Upper lobe of left lung (tissue), 6 donors: Measurements from ENCODE around the gene CTAG1B. TPM values are rescaled to one million over a fixed set of nuclear protein-coding genes. Genes with fewer than 3 reads are reported as not detected.

Source experiments
- ATAC-seq, 2 donors: fragments of 200-7000 bp; cut with Tn5 transposase; one replicate each; pipeline ENCODE4 v1.9.1; 2022; ENCODE audit warnings: mild to moderate bottlenecking in 2 of 2, moderate library complexity in 2 of 2; ENCODE audit not compliant: low FRiP score in 2 of 2
- DNase-seq, 2 donors: peaks; one replicate each; pipeline ENCODE4 v3.0.0-alpha.2; 2019 to 2020
- H3K27ac ChIP-seq, 4 donors: fragments of 200-600 bp; sonication (generic); one replicate each; pipeline ENCODE4 v1.5.1; 2016 to 2019
- H3K27me3 ChIP-seq, 4 donors: fragments of 200-600 bp; sonication (generic); one replicate each; pipeline ENCODE4 v1.5.1; 2017 to 2019
- H3K36me3 ChIP-seq, 4 donors: fragments of 200-600 bp; sonication (generic); one replicate each; pipeline ENCODE4 v1.5.1; 2016 to 2019
- H3K4me1 ChIP-seq, 4 donors: fragments of 200-600 bp; sonication (generic); one replicate each; pipeline ENCODE4 v1.5.1; 2018 to 2019
- H3K4me3 ChIP-seq, 4 donors: fragments of 200-600 bp; sonication (generic); one replicate each; pipeline ENCODE4 v1.5.1; 2017 to 2019; ENCODE audit warnings: mild to moderate bottlenecking in 2 of 4, moderate library complexity in 1 of 4
- H3K9me3 ChIP-seq, 4 donors: fragments of 200-600 bp; sonication (generic); one replicate each; pipeline ENCODE4 v1.5.1; 2018 to 2019
- CTCF ChIP-seq, 6 experiments: fragments of 450-650 bp in 4 of 6; fragments of 200-600 bp in 2 of 6; sonication (generic) in 2 of 6; IDR thresholded peaks; one replicate each; pipeline ENCODE4 v1.5.1; 2016 to 2019; ENCODE audit warnings: antibody characterized with exemption in 6 of 6
- EP300 ChIP-seq, 4 donors: sonication (generic); formaldehyde crosslinking; IDR thresholded peaks; one replicate each; pipeline ENCODE4 v1.5.1; 2017; ENCODE audit warnings: antibody characterized with exemption in 4 of 4, control low read depth in 2 of 4
- POLR2A ChIP-seq, 4 donors: fragments of 450-650 bp; IDR thresholded peaks; one replicate each; pipeline ENCODE4 v1.5.1; 2016 to 2017; ENCODE audit warnings: antibody characterized with exemption in 4 of 4, mild to moderate bottlenecking in 2 of 4
- POLR2AphosphoS5 ChIP-seq, 2 donors: sonication (generic); formaldehyde crosslinking; IDR thresholded peaks; one replicate each; pipeline ENCODE4 v1.5.1; 2017; ENCODE audit warnings: antibody characterized with exemption in 2 of 2
- WGBS, 2 donors: methylation state at CpG; one replicate each; pipeline ENCODE4 v1.1.5; 2017 to 2018; 5-methylcytosine and 5-hydroxymethylcytosine counted together
- total RNA-seq, 6 donors: library from RNA; depleted of rRNA in 4 of 6; stranded (reverse); fragments of >200 nt in 4 of 6; gene quantifications; one replicate each; pipeline versions ENCODE4 v1.1.0 to v1.2.1, GENCODE V29; 2016 to 2021
- donor health status: DM: no; HTN: no; CAD: no; lungs with moderate emphysema.
- donor health status: DM: no; HTN: yes; CAD: no; lungs with severe emphysema.

CTAG1B gene
- total RNA-seq, 6 donors from 2014 or later, result not detected

- DNase-seq, result no peak
- Histone ChIP-seq H3K4me3 (no peak overlapping the region), H3K9me3 (no peaks in the 10 kb centered on the region), H3K27me3 (no peaks in the 10 kb centered on the region), H3K36me3 (no peaks in the 10 kb centered on the region), H3K27ac (no peak overlapping the region), H3K4me1 (no peaks in the 10 kb centered on the region)
- WGBS, 2 donors, result 87 to 93% methylated on average over 15 to 18 of the region's 18 CpGs
- no peak for ATAC-seq
- no peak for TF ChIP-seq CTCF (IDR thresholded peaks at IDR 0.05)
- no peak for TF ChIP-seq POLR2AphosphoS5 (IDR thresholded peaks at IDR 0.05)
- TF ChIP-seq EP300 (IDR thresholded peaks at IDR 0.05), result no peak
- no peak for TF ChIP-seq POLR2A (IDR thresholded peaks at IDR 0.05)
These were observed 16.2 kb downstream of the CTAG1B start for GRCh38 chrX:154602766-154603437.

- Histone ChIP-seq H3K27ac (no peak overlapping the region), H3K9me3 (no peaks in the 10 kb centered on the region), H3K4me3 (no peak overlapping the region), H3K4me1 (no peaks in the 10 kb centered on the region), H3K27me3 (no peaks in the 10 kb centered on the region), H3K36me3 (no peaks in the 10 kb centered on the region)
- ATAC-seq, result no peak
- peak in 1 of 2 donors; percentile 18 for DNase-seq
- WGBS, 2 donors, result 81 to 87% methylated on average over 4 to 13 of the region's 13 CpGs
- no peak for TF ChIP-seq POLR2AphosphoS5 (IDR thresholded peaks at IDR 0.05)
- TF ChIP-seq EP300 (IDR thresholded peaks at IDR 0.05), result no peak
- no peak for TF ChIP-seq CTCF (IDR thresholded peaks at IDR 0.05)
- no peak for TF ChIP-seq POLR2A (IDR thresholded peaks at IDR 0.05)
These were observed 16.9 kb downstream of the CTAG1B start for GRCh38 chrX:154602226-154602625.

GRCh38 chrX:154600759-154601374 is 18.2 kb downstream of the CTAG1B start:
- WGBS, 2 donors, result 82 to 91% methylated on average over 7 to 15 of the region's 15 CpGs
- Histone ChIP-seq H3K36me3 (no peaks in the 10 kb centered on the region), H3K27me3 (no peaks in the 10 kb centered on the region), H3K27ac (no peak overlapping the region), H3K9me3 (no peaks in the 10 kb centered on the region), H3K4me1 (no peaks in the 10 kb centered on the region), H3K4me3 (no peak overlapping the region)
- no peak for TF ChIP-seq POLR2A (IDR thresholded peaks at IDR 0.05)
- no peak for TF ChIP-seq CTCF (IDR thresholded peaks at IDR 0.05)
- no peak for TF ChIP-seq POLR2AphosphoS5 (IDR thresholded peaks at IDR 0.05)
- TF ChIP-seq EP300 (IDR thresholded peaks at IDR 0.05), result no peak
- peak in 1 of 2 donors; percentile 21 for DNase-seq
- no peak for ATAC-seq

- DNase-seq, result peak in 1 of 2 donors; percentile 32
- Histone ChIP-seq H3K27ac (no peak overlapping the region), H3K9me3 (no peaks in the 10 kb centered on the region), H3K4me3 (no peak overlapping the region), H3K36me3 (no peaks in the 10 kb centered on the region), H3K27me3 (no peaks in the 10 kb centered on the region), H3K4me1 (no peaks in the 10 kb centered on the region)
- WGBS, 2 donors, result 95 to 100% methylated on average over 9 to 14 of the region's 14 CpGs
- no peak for TF ChIP-seq POLR2AphosphoS5 (IDR thresholded peaks at IDR 0.05)
- TF ChIP-seq EP300 (IDR thresholded peaks at IDR 0.05), result no peak
- TF ChIP-seq CTCF (IDR thresholded peaks at IDR 0.05), result no peak
- TF ChIP-seq POLR2A (IDR thresholded peaks at IDR 0.05), result no peak
- ATAC-seq, result no peak
These were observed 19.6 kb downstream of the CTAG1B start for GRCh38 chrX:154599531-154599930.
